PC-9 (cell line): ENCODE results near the gene GATA2. TPM values are rescaled to one million over a fixed set of nuclear protein-coding genes. Genes with fewer than 3 reads are reported as not detected.
A peak's percentile ranks its signal among the peaks of the same experiment; 100 is the strongest.

ENCODE experiments used
- BruUV-seq: library from RNA; stranded (reverse); fragments of 400-500 nt; replicated peaks from 2 replicates; lab custom pipeline; 2021; lab: Mats Ljungman, UMichigan
- CTCF ChIA-PET: fragments of 300-600 bp; sonication (Branson Sonifier 250); formaldehyde crosslinking; loops from one replicate; lab custom pipeline; 2022; ENCODE audit warnings: antibody characterized with exemption; lab: Charles Lee
- POLR2A ChIA-PET: fragments of 300-600 bp; sonication (Branson Sonifier 250); formaldehyde crosslinking; loops from one replicate; lab custom pipeline; 2022; ENCODE audit warnings: antibody characterized with exemption; ENCODE audit not compliant: unreplicated experiment; lab: Charles Lee
- DNase-seq, 2 experiments: peaks; one replicate each; pipeline versions ENCODE4 v3.0.0 to v3.0.0-alpha.2; 2015 to 2022; ENCODE audit warnings: mixed read lengths in 1 of 2
- H2AFZ ChIP-seq: fragments of 200-600 bp; sonication (generic); 2 replicates; pipeline ENCODE4 v1.8.1; 2017; ENCODE audit warnings: antibody characterized with exemption
- H3F3A ChIP-seq: fragments of 200-600 bp; sonication (generic); 2 replicates; pipeline ENCODE4 v1.8.1; 2017; ENCODE audit warnings: antibody characterized with exemption, mild to moderate bottlenecking, low read depth; ENCODE audit not compliant: insufficient read depth
- H3K27ac ChIP-seq: fragments of 200-600 bp; sonication (generic); 2 replicates; pipeline ENCODE4 v1.6.1; 2016; ENCODE audit warnings: mixed run types
- H3K27me3 ChIP-seq: fragments of 200-600 bp; sonication (generic); 2 replicates; pipeline ENCODE4 v1.6.1; 2016; ENCODE audit warnings: low read depth, mixed run types; ENCODE audit not compliant: insufficient read depth
- H3K36me3 ChIP-seq: fragments of 200-600 bp; sonication (generic); 2 replicates; pipeline ENCODE4 v1.6.1; 2016; ENCODE audit warnings: low read depth, mixed run types
- H3K4me1 ChIP-seq: fragments of 200-600 bp; sonication (generic); replicated peaks from 2 replicates; pipeline ENCODE4 v1.6.1; 2016; ENCODE audit warnings: mixed run types; ENCODE audit not compliant: insufficient read depth
- H3K4me2 ChIP-seq: fragments of 200-600 bp; sonication (generic); 2 replicates; pipeline ENCODE4 v1.6.1; 2017; ENCODE audit warnings: mixed run types
- H3K4me3 ChIP-seq: fragments of 200-600 bp; sonication (generic); 2 replicates; pipeline ENCODE4 v1.6.1; 2016; ENCODE audit warnings: mixed run types
- H3K79me2 ChIP-seq: fragments of 200-600 bp; sonication (generic); 2 replicates; pipeline ENCODE4 v1.6.1; 2017; ENCODE audit warnings: low read depth, mixed run types
- H3K9me2 ChIP-seq: fragments of 200-600 bp; sonication (generic); 2 replicates; pipeline ENCODE4 v1.8.1; 2017; ENCODE audit warnings: mild to moderate bottlenecking; ENCODE audit not compliant: insufficient read depth
- H3K9me3 ChIP-seq: fragments of 200-600 bp; sonication (generic); 2 replicates; pipeline ENCODE4 v1.8.1; 2016; ENCODE audit warnings: low read depth; ENCODE audit not compliant: insufficient read depth
- H4K20me1 ChIP-seq: fragments of 200-600 bp; sonication (generic); 2 replicates; pipeline ENCODE4 v1.8.1; 2017; ENCODE audit not compliant: insufficient read depth
- EZH2 ChIP-seq: fragments of 200-600 bp; sonication (generic); IDR thresholded peaks from 2 replicates; pipeline ENCODE4 v1.8.0; 2017; ENCODE audit warnings: antibody characterized with exemption, low read depth
- intact Hi-C: fragments of 100-400 bp; cut with micrococcal nuclease; formaldehyde crosslinking; loops from one replicate; pipeline ENCODE4 v1.10.0; 2022; ENCODE audit not compliant: unreplicated experiment
- total RNA-seq: library from RNA; stranded (reverse); gene quantifications from 2 replicates; pipeline ENCODE4 v1.2.3, GENCODE V29; 2021
- TF ChIP-seq, protein P1 (sequence below): fragments of 200-600 bp; sonication (generic); conservative IDR thresholded peaks from 2 replicates; pipeline ENCODE4 v1.6.1; 2017; ENCODE audit warnings: mixed run types, antibody characterized with exemption, mild to moderate bottlenecking, moderate library complexity

The GATA2 gene
- total RNA-seq, 1 experiment from 2014 or later, result 29.0 TPM

DNA sequence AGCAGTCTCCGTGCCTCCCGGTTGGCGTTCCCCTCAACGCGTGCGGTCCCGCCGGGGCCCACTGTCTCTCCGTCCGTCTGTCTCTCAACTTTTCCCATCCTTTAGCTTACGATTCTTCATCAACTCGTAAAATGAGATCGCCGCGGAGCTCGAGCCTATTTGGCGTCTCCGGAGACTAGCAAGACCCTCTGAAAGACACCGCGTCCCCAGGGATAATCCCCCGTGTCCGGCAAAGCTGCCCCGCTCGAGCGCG is 3.4 kb downstream of the GATA2 start:
- Histone ChIP-seq H3K79me2 (peaks cover 43% of the 10 kb centered on the region), H3K9me2 (no peaks in the 10 kb centered on the region), H3K27ac (no peak overlapping the region), H3K4me1 (peaks cover 28% of the 10 kb centered on the region), H3K4me3 (peak overlapping the region; percentile 93), H3K4me2 (peak overlapping the region; percentile 87), H3K36me3 (no peaks in the 10 kb centered on the region), H3K27me3 (no peaks in the 10 kb centered on the region), H2AFZ (peak overlapping the region; percentile 93), H4K20me1 (no peaks in the 10 kb centered on the region; the same call in 1 of the 2 replicates), H3F3A (peaks cover 7% of the 10 kb centered on the region; the same call in 1 of the 2 replicates), H3K9me3 (no peaks in the 10 kb centered on the region)
- CTCF ChIA-PET, result interaction anchor here (0.6 to 1.0 kb wide), 5 partner anchors 10 to 1432 kb away, joined by 3 to 8 read pairs (median 3); no protein-coding TSS in a partner anchor
- intact Hi-C loops, result loop anchor here (2.0 to 10.0 kb wide), 4 partner anchors 95 to 895 kb away; partner anchors contain the start of genes MCM2 and TPRA1
- POLR2A ChIA-PET, result no interaction called here
- DNase-seq, result peak in 1 of 2 experiments; percentile 44
- no peak for TF ChIP-seq EZH2
- TF ChIP-seq, protein P1, sequence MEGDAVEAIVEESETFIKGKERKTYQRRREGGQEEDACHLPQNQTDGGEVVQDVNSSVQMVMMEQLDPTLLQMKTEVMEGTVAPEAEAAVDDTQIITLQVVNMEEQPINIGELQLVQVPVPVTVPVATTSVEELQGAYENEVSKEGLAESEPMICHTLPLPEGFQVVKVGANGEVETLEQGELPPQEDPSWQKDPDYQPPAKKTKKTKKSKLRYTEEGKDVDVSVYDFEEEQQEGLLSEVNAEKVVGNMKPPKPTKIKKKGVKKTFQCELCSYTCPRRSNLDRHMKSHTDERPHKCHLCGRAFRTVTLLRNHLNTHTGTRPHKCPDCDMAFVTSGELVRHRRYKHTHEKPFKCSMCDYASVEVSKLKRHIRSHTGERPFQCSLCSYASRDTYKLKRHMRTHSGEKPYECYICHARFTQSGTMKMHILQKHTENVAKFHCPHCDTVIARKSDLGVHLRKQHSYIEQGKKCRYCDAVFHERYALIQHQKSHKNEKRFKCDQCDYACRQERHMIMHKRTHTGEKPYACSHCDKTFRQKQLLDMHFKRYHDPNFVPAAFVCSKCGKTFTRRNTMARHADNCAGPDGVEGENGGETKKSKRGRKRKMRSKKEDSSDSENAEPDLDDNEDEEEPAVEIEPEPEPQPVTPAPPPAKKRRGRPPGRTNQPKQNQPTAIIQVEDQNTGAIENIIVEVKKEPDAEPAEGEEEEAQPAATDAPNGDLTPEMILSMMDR, result no peak
- BruUV-seq, result no TSS peak

DNA sequence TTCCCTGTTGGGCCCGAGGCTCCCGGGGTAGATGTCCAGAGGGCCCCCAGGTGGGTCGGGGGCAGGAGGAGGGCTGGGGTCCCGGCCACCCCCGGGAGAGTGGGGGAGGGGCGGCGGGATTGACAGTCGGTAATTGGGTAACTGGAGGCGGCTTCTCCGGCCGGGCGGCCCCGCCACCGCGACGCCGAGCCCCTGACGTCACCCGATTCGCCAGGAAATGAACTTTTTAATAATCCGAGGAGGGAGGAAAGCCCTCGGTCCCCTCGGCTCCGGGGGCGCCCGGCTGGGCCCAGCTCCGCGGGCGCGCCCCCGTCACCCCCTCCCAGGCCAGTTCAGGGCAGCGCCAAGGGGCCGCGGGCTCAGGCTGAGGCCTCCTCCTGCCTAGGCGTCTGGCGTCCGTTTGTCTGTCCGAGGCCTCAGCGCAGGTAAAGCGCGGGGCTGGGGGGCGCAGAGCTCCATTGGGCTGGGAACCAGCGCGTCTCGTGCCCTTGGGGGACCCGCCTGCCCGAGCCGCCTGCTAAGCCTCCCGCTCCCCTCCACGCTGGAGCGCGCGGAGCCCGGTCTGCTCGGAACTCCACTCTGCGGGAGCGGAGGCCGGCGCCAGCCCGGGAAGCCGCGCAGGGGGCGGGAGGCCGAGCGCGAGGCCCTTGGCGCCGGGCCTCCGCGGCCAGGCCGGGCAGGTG is 3.9 kb downstream of the GATA2 start:
- Histone ChIP-seq H2AFZ (peak overlapping the region; percentile 93), H3K27me3 (no peaks in the 10 kb centered on the region), H3K9me2 (no peaks in the 10 kb centered on the region), H3F3A (peaks cover 11% of the 10 kb centered on the region; the same call in 1 of the 2 replicates), H3K36me3 (no peaks in the 10 kb centered on the region), H4K20me1 (no peaks in the 10 kb centered on the region; the same call in 1 of the 2 replicates), H3K4me3 (peak overlapping the region; percentile 93), H3K4me1 (peaks cover 33% of the 10 kb centered on the region), H3K4me2 (peak overlapping the region; percentile 87), H3K27ac (peak overlapping the region; percentile 44; the same call in 1 of the 2 replicates), H3K79me2 (peaks cover 46% of the 10 kb centered on the region), H3K9me3 (no peaks in the 10 kb centered on the region)
- TF ChIP-seq, protein P1, result no peak
- no peak for TF ChIP-seq EZH2
- intact Hi-C loops, result loop anchor here (1.0 to 10.0 kb wide), 5 partner anchors 54 to 894 kb away; partner anchors contain the start of genes MCM2 and TPRA1
- POLR2A ChIA-PET, result interaction anchor here (0.6 kb wide), 1 partner anchor 93 kb away, joined by 23 read pairs; no protein-coding TSS in a partner anchor
- CTCF ChIA-PET, result interaction anchor here (0.7 to 1.0 kb wide), 4 partner anchors 10 to 183 kb away, joined by 3 read pairs; no protein-coding TSS in a partner anchor
- DNase-seq, result peak; percentile 41 to 75
- BruUV-seq, result no TSS peak

DNA sequence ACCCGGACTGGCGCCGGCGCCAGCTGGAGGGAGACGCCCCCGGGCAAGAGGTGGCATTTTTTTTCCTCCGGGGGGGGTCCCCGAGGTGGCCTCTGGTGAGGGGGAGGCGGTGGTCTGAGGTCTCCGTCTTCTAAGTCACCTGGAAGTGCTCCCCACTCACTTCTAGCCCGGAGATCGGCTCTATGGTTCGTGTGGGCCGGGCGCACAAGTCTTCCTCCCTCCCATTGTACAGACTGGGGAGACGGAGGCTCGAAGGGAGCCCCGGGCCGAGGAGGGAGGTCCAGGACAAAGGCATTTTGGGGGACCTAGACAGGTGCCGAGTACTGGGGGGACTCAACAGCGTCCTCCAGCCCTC is 4.4 kb downstream of the GATA2 start:
- POLR2A ChIA-PET, result interaction anchor here (0.5 to 0.6 kb wide), 2 partner anchors 52 to 93 kb away, joined by 3 to 23 read pairs; no protein-coding TSS in a partner anchor
- no TSS peak for BruUV-seq
- peaks cover 46% of the 10 kb centered on the region for H3K79me2 ChIP-seq

More for the DNA sequence above, 4.4 kb downstream of the GATA2 start:
- DNase-seq, result no peak
- Histone ChIP-seq H3K36me3 (no peaks in the 10 kb centered on the region), H3K9me3 (no peaks in the 10 kb centered on the region), H3K9me2 (no peaks in the 10 kb centered on the region), H4K20me1 (no peaks in the 10 kb centered on the region), H2AFZ (peak overlapping the region; percentile 93), H3K4me2 (peak overlapping the region; percentile 87), H3K4me3 (peak overlapping the region; percentile 93), H3K4me1 (peaks cover 38% of the 10 kb centered on the region), H3K27me3 (no peaks in the 10 kb centered on the region), H3F3A (peaks cover 13% of the 10 kb centered on the region; the same call in 1 of the 2 replicates), H3K27ac (peak overlapping the region; percentile 7; the same call in 1 of the 2 replicates)
- TF ChIP-seq EZH2, result no peak
- TF ChIP-seq, protein P1, result no peak
- intact Hi-C loops, result loop anchor here (1.0 to 10.0 kb wide), 5 partner anchors 53 to 894 kb away; partner anchors contain the start of genes MCM2 and TPRA1
- CTCF ChIA-PET, result no interaction called here
